GM12865 (cell line): ENCODE measurements around the gene SORBS1.

Source experiments
- DNase-seq: peaks from one replicate; pipeline ENCODE4 v3.0.0; 2010; ENCODE audit warnings: low read depth
- H3K4me3 ChIP-seq: 2 replicates; pipeline ENCODE4 v1.5.1; 2011; ENCODE audit warnings: mild to moderate bottlenecking, low read depth, low read length, control low read depth
- CTCF ChIP-seq: IDR thresholded peaks from 2 replicates; pipeline ENCODE4 v1.5.1; 2011; ENCODE audit warnings: low read length, control low read depth, low read depth, inconsistent platforms; ENCODE audit not compliant: insufficient read depth; ENCODE audit errors: missing control alignments

SORBS1 gene

GRCh38 chr10:95428701-95429100, 132.5 kb downstream of the SORBS1 start:
- no peak overlapping the region for H3K4me3 ChIP-seq
- TF ChIP-seq CTCF: no peak
- DNase-seq: no peak

- no peak overlapping the region for H3K4me3 ChIP-seq
- peak; percentile 35 for DNase-seq
- no peak for TF ChIP-seq CTCF
Observed at GRCh38 chr10:95426482-95426881, 134.7 kb downstream of the SORBS1 start.

GRCh38 chr10:95425592-95426465, 135.3 kb downstream of the SORBS1 start:
- no peak overlapping the region for H3K4me3 ChIP-seq
- no peak for TF ChIP-seq CTCF
- no peak for DNase-seq

GRCh38 chr10:95423164-95424005, 137.8 kb downstream of the SORBS1 start:
- TF ChIP-seq CTCF: no peak
- no peak overlapping the region for H3K4me3 ChIP-seq
- DNase-seq: peak; percentile 40

GRCh38 chr10:95422233-95422632, 138.9 kb downstream of the SORBS1 start:
- no peak for TF ChIP-seq CTCF
- H3K4me3 ChIP-seq: no peak overlapping the region
- no peak for DNase-seq

GRCh38 chr10:95421782-95422181, 139.4 kb downstream of the SORBS1 start:
- no peak for DNase-seq
- no peak overlapping the region for H3K4me3 ChIP-seq
- TF ChIP-seq CTCF: no peak
